Measurements from ENCODE around the gene STAB2. TPM values are rescaled to one million over a fixed set of nuclear protein-coding genes. Genes with fewer than 3 reads are reported as not detected.
"Not testable (repeated sequence)": the region's sequence is repeated elsewhere in the genome, so short reads cannot be mapped to it uniquely, and the experiment has no call there.

Gene STAB2
- total RNA-seq, 2 experiments from 2014 or later: not detected

DNA sequence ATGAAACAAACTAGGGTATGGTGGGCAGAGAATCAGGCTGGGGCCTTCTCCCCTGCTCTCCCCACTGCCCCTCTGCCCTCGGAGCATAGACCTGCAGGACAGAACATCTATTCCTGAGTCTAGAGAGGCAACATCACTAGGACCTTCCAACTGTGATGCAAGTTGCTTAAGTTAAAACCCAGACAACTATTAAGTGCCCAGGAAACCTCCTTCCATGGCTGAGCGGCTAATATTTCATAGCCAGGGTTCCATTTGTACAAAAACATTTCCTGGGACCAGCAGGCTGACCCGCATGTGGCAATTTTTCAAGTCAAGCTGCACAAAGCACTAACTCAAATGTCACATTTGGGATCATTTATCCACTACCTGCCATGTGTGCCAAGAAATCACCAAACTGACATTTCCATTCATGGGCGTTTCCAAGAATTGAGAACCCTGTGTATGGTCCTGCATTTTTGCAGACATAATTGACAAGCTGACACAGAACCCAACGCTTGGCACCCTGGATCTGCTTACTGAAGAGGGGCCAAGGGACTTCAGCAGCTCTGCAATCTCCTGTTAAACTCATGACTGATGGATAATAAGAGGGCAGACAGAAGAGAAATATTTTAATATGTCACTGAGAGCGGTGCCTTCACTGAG is 221.3 kb downstream of the STAB2 start:
- Histone ChIP-seq H3K4me3 (ENCODE audit: low read depth, low read length, poor library complexity, severe bottlenecking) (no peak overlapping the region), H3K27ac (ENCODE audit: low read depth, low read length, poor library complexity, severe bottlenecking) (no peak overlapping the region), H3K9me3 (ENCODE audit: low read length) (no peaks in the 10 kb centered on the region), H4K20me1 (ENCODE audit: insufficient read depth, low read length) (no peaks in the 10 kb centered on the region), H3K36me3 (ENCODE audit: insufficient read depth, low read length) (no peaks in the 10 kb centered on the region), H3K9me2 (ENCODE audit: insufficient read depth, low read length) (no peaks in the 10 kb centered on the region), H2AFZ (ENCODE audit: low read length) (no peak overlapping the region), H3K79me2 (ENCODE audit: insufficient read depth, low read depth, low read length) (no peaks in the 10 kb centered on the region), H3K4me1 (ENCODE audit: insufficient read depth, low read length, poor library complexity, severe bottlenecking) (no peaks in the 10 kb centered on the region), H3K4me2 (ENCODE audit: low read length) (no peak overlapping the region)
- intact Hi-C loops (cut with micrococcal nuclease; ENCODE audit: unreplicated experiment): no loop called here
- TF ChIP-seq EZH2phosphoT487 (IDR thresholded peaks at IDR 0.05; ENCODE audit: borderline replicate concordance, low read depth, low read length): no peak
- TF ChIP-seq, protein P1, sequence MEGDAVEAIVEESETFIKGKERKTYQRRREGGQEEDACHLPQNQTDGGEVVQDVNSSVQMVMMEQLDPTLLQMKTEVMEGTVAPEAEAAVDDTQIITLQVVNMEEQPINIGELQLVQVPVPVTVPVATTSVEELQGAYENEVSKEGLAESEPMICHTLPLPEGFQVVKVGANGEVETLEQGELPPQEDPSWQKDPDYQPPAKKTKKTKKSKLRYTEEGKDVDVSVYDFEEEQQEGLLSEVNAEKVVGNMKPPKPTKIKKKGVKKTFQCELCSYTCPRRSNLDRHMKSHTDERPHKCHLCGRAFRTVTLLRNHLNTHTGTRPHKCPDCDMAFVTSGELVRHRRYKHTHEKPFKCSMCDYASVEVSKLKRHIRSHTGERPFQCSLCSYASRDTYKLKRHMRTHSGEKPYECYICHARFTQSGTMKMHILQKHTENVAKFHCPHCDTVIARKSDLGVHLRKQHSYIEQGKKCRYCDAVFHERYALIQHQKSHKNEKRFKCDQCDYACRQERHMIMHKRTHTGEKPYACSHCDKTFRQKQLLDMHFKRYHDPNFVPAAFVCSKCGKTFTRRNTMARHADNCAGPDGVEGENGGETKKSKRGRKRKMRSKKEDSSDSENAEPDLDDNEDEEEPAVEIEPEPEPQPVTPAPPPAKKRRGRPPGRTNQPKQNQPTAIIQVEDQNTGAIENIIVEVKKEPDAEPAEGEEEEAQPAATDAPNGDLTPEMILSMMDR (conservative IDR thresholded peaks at IDR 0.05; ENCODE audit: low read length): no peak
- DNase-seq (ENCODE audit: low spot score): no peak
- no TSS peak for BruUV-seq (replicated peaks)
- ChIA-PET POLR2A (no interaction called here), CTCF (ENCODE audit: unreplicated experiment) (no interaction called here)

DNA sequence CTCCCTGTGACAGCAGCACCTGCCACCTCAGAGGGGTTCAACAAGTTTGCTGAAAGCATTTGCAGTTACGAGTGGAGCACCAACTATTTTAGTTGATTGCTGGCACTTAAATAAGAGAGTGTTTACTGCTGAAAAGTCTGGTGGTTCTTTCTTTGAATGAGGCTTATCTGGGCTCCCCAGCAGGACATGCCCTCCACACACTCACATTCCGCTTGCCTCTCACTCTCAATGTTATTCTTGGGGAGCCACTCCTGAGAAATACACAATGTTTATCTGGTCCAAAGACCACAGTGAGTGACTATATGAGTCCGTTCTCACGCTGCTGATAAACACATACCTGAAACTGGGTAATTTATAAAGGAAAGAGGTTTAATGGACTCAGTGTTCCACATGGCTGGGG is 222.1 kb downstream of the STAB2 start:
- no peaks in the 10 kb centered on the region for H3K4me1 ChIP-seq (ENCODE audit: insufficient read depth, low read length, poor library complexity, severe bottlenecking)
- intact Hi-C loops (cut with micrococcal nuclease; ENCODE audit: unreplicated experiment): no loop called here
- H3K27ac ChIP-seq (ENCODE audit: low read depth, low read length, poor library complexity, severe bottlenecking): no peak overlapping the region
- no peaks in the 10 kb centered on the region for H4K20me1 ChIP-seq (ENCODE audit: insufficient read depth, low read length)
- H2AFZ ChIP-seq (ENCODE audit: low read length): no peak overlapping the region
- POLR2A ChIA-PET: no interaction called here
- TF ChIP-seq, protein P1 (conservative IDR thresholded peaks at IDR 0.05; ENCODE audit: low read length): no peak
- TF ChIP-seq EZH2phosphoT487 (IDR thresholded peaks at IDR 0.05; ENCODE audit: borderline replicate concordance, low read depth, low read length): no peak
- CTCF ChIA-PET (ENCODE audit: unreplicated experiment): no interaction called here
- no peaks in the 10 kb centered on the region for H3K79me2 ChIP-seq (ENCODE audit: insufficient read depth, low read depth, low read length)
- H3K4me2 ChIP-seq (ENCODE audit: low read length): no peak overlapping the region
- no peak overlapping the region for H3K4me3 ChIP-seq (ENCODE audit: low read depth, low read length, poor library complexity, severe bottlenecking)
- H3K9me2 ChIP-seq (ENCODE audit: insufficient read depth, low read length): no peaks in the 10 kb centered on the region
- no peaks in the 10 kb centered on the region for H3K9me3 ChIP-seq (ENCODE audit: low read length)
- BruUV-seq (replicated peaks): no TSS peak
- H3K36me3 ChIP-seq (ENCODE audit: insufficient read depth, low read length): no peaks in the 10 kb centered on the region
- DNase-seq (ENCODE audit: low spot score): no peak

DNA sequence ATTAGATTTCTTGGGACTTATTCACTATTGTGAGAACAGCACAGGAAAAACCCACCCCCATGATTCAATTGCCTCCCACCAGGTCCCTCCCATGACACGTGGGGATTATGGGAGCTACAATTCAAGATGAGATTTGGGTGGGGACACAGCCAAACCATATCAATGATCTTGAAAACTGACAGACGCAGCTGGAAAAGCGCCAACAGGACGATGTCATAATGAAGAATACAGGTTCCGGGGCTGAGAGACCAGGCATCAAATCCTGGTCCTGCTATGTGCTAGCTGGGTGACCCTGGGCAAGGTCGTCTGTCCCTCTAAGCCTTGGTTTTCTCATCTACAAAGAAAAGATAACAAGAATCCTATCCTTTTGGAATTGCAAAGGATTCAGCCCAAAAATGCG is 222.6 kb downstream of the STAB2 start:
- H3K9me2 ChIP-seq (ENCODE audit: insufficient read depth, low read length); CTCF ChIA-PET (ENCODE audit: unreplicated experiment); H3K36me3 ChIP-seq (ENCODE audit: insufficient read depth, low read length); H3K79me2 ChIP-seq (ENCODE audit: insufficient read depth, low read depth, low read length); H4K20me1 ChIP-seq (ENCODE audit: insufficient read depth, low read length); BruUV-seq (replicated peaks); H3K9me3 ChIP-seq (ENCODE audit: low read length); H3K4me3 ChIP-seq (ENCODE audit: low read depth, low read length, poor library complexity, severe bottlenecking); H3K4me1 ChIP-seq (ENCODE audit: insufficient read depth, low read length, poor library complexity, severe bottlenecking); H2AFZ ChIP-seq (ENCODE audit: low read length); H3K27ac ChIP-seq (ENCODE audit: low read depth, low read length, poor library complexity, severe bottlenecking); H3K4me2 ChIP-seq (ENCODE audit: low read length); intact Hi-C loops (cut with micrococcal nuclease; ENCODE audit: unreplicated experiment); DNase-seq (ENCODE audit: low spot score): not testable (repeated sequence)
- POLR2A ChIA-PET: interaction anchor here (0.9 kb wide), 1 partner anchor 93 kb away, joined by 3 read pairs; no protein-coding TSS in a partner anchor
